Measurements from ENCODE around the gene ARID5A. TPM values are rescaled to one million over a fixed set of nuclear protein-coding genes. Genes with fewer than 3 reads are reported as not detected.

ARID5A gene
- total and polyA plus RNA-seq, 2 of the 13 experiments (the other 11 are each of a cell fraction or from before 2014, with no cell fraction given), result 6.0 to 9.5 TPM

- peak; percentile 72; the same call in 1 of the 2 replicates for TF ChIP-seq ZNF605 (CRISPR knock-in tag; IDR thresholded peaks at IDR 0.05)
- TF ChIP-seq ATF3 (CRISPR knock-in tag; IDR thresholded peaks at IDR 0.05), result 0 out of 2 replicates have a peak, but pooled peaks have one; percentile 31
- TF ChIP-seq UBTF (CRISPR knock-in tag; IDR thresholded peaks at IDR 0.05), result peak; percentile 62
- TF ChIP-seq RNF219 (CRISPR knock-in tag; IDR thresholded peaks at IDR 0.05), result no peak
- no peak for TF ChIP-seq GABPA (IDR thresholded peaks at IDR 0.05; ENCODE audit: low read depth, low read length)
- TF ChIP-seq GABPA (CRISPR knock-in tag; IDR thresholded peaks at IDR 0.05; ENCODE audit: low read depth), result peak; percentile 50
- TF ChIP-seq ATAD3A (CRISPR knock-in tag; IDR thresholded peaks at IDR 0.05), result no peak
- TF ChIP-seq SPEN (CRISPR knock-in tag; IDR thresholded peaks at IDR 0.05; ENCODE audit: low read depth), result no peak
- peak; percentile 65; the same call in 1 of the 2 replicates for TF ChIP-seq HNF1B (CRISPR knock-in tag; IDR thresholded peaks at IDR 0.05)
- TF ChIP-seq SIX1 (CRISPR knock-in tag; IDR thresholded peaks at IDR 0.05; ENCODE audit: borderline replicate concordance), result no peak
- no peak for TF ChIP-seq ZNF737 (CRISPR knock-in tag; IDR thresholded peaks at IDR 0.05; ENCODE audit: borderline replicate concordance)
- TF ChIP-seq TBX2 (CRISPR knock-in tag; IDR thresholded peaks at IDR 0.05; ENCODE audit: borderline replicate concordance), result peak; percentile 48; the same call in 1 of the 2 replicates
- TF ChIP-seq THRA (CRISPR knock-in tag; IDR thresholded peaks at IDR 0.05; ENCODE audit: borderline replicate concordance), result 0 out of 2 replicates have a peak, but pooled peaks have one; percentile 18
- no peak for TF ChIP-seq ZNF383 (CRISPR knock-in tag; IDR thresholded peaks at IDR 0.05; ENCODE audit: borderline replicate concordance)
- TF ChIP-seq KDM5B (CRISPR knock-in tag; IDR thresholded peaks at IDR 0.05; ENCODE audit: borderline replicate concordance), result peak; percentile 45; the same call in 1 of the 2 replicates
- TF ChIP-seq ZNF879 (CRISPR knock-in tag; IDR thresholded peaks at IDR 0.05), result no peak
- TF ChIP-seq ZNF629 (CRISPR knock-in tag; conservative IDR thresholded peaks at IDR 0.05), result no peak
- TF ChIP-seq SP1 (IDR thresholded peaks at IDR 0.05), result no peak
- 0 out of 2 replicates have a peak, but pooled peaks have one; percentile 16 for TF ChIP-seq SP1 (CRISPR knock-in tag; IDR thresholded peaks at IDR 0.05)
- TF ChIP-seq ZNF549 (CRISPR knock-in tag; IDR thresholded peaks at IDR 0.05), result no peak
- 0 out of 2 replicates have a peak, but pooled peaks have one; percentile 22 for TF ChIP-seq KMT2B (CRISPR knock-in tag; IDR thresholded peaks at IDR 0.05)
- no peak for TF ChIP-seq WIZ (CRISPR knock-in tag; IDR thresholded peaks at IDR 0.05)
These were observed 18.0 kb downstream of the ARID5A start (continued) for GRCh38 chr2:96554293-96555145.
